Heart left ventricle (tissue), 16 donors: Measurements from ENCODE around the gene ERP27. TPM values are rescaled to one million over a fixed set of nuclear protein-coding genes. Genes with fewer than 3 reads are reported as not detected.

ENCODE experiments used
- ATAC-seq, 4 donors: fragments of 200-7000 bp; cut with Tn5 transposase; one replicate each; pipeline ENCODE4 v1.9.1; 2020 to 2022; ENCODE audit warnings: moderate library complexity in 4 of 4, mild to moderate bottlenecking in 3 of 4, moderate number of reproducible peaks in 1 of 4
- DNase-seq, 5 donors: peaks; one replicate each; pipeline ENCODE4 v3.0.0-alpha.2; 2020
- H3K27ac ChIP-seq, 12 donors: fragments of 200-600 bp; sonication (generic) in 4 of 12; one replicate each; pipeline versions ENCODE4 v1.5.0 to v1.8.0; 2016 to 2022; ENCODE audit warnings: mild to moderate bottlenecking in 2 of 12
- H3K27me3 ChIP-seq, 9 donors: fragments of 200-600 bp; sonication (generic) in 2 of 9; one replicate each; pipeline versions ENCODE4 v1.5.1 to v1.8.0; 2016 to 2022; ENCODE audit warnings: mild to moderate bottlenecking in 3 of 9
- H3K36me3 ChIP-seq, 9 donors: fragments of 200-600 bp; sonication (generic) in 2 of 9; one replicate each; pipeline versions ENCODE4 v1.5.0 to v1.8.0; 2018 to 2022; ENCODE audit warnings: mild to moderate bottlenecking in 2 of 9
- H3K4me1 ChIP-seq, 12 donors: fragments of 200-600 bp; sonication (generic) in 4 of 12; one replicate each; pipeline versions ENCODE4 v1.5.0 to v1.8.0; 2016 to 2022; ENCODE audit warnings: mild to moderate bottlenecking in 3 of 12
- H3K4me3 ChIP-seq, 12 donors: fragments of 200-600 bp; sonication (generic) in 4 of 12; one replicate each; pipeline versions ENCODE4 v1.5.0 to v1.8.0; 2017 to 2022; ENCODE audit warnings: mild to moderate bottlenecking in 9 of 12, moderate library complexity in 4 of 12
- H3K9me3 ChIP-seq, 12 donors: fragments of 200-600 bp; sonication (generic) in 4 of 12; one replicate each; pipeline versions ENCODE4 v1.5.0 to v1.8.0; 2016 to 2022; ENCODE audit warnings: mild to moderate bottlenecking in 1 of 12
- CTCF ChIP-seq, 12 donors: fragments of 200-600 bp; sonication (generic) in 4 of 12; IDR thresholded peaks; one replicate each; pipeline versions ENCODE4 v1.5.0 to v1.8.0; 2018 to 2022; ENCODE audit warnings: antibody characterized with exemption in 12 of 12, mild to moderate bottlenecking in 5 of 12
- POLR2A ChIP-seq, 2 donors: fragments of 450-650 bp; IDR thresholded peaks; one replicate each; pipeline ENCODE4 v1.6.1; 2017; ENCODE audit warnings: antibody characterized with exemption in 2 of 2, mild to moderate bottlenecking in 2 of 2, moderate library complexity in 2 of 2
- WGBS, 4 donors: extraction: QIAGEN DNeasy Blood & Tissue Kit in 2 of 4; methylation state at CpG; one replicate each; pipeline versions ENCODE4 v1.1.5 to v1.1.7; 2013 to 2018; 5-methylcytosine and 5-hydroxymethylcytosine counted together
- intact Hi-C, 10 donors: fragments of 100-400 bp; cut with DNase I; formaldehyde crosslinking; loops; one replicate each; pipeline versions ENCODE4 v1.11.1 to v1.14.2; 2022
- polyA plus RNA-seq, 2 donors: library from polyadenylated mRNA; stranded (reverse); fragments of 200-250 nt; gene quantifications; one replicate each; pipeline ENCODE4 v1.2.3, GENCODE V29; 2013
- total RNA-seq, 9 donors: library from RNA; depleted of rRNA in 2 of 9; stranded (reverse); fragments of >200 nt in 2 of 9; fragmentation: NEBNext Ultra II Directional in 3 of 9; extraction: Animal tissue kit (Norgen Biotek cat#: 25700) in 3 of 9; gene quantifications; one replicate each; pipeline versions ENCODE4 v1.1.0 to v1.2.4, GENCODE V29; 2016 to 2023
- donor health status: ischemic (EF 13 %, LVEDD 7.1; RV severe dilation, severe dysfunction).
- donor health status: healthy with polysubstance abuse.
- donor health status: DM: no; HTN: yes; CAD: no.
- donor health status: DM: no; HTN: no; CAD: no.
- donor health status: ischemic (EF 25% LVEDD 6.9; RV normal size, moderate dysfunction).
- donor health status: ischemic (EF 25% LVEDD 5.7; RV mildly dilated, moderate dysfunction).
- donor health status: healthy.
- donor health status: DM: yes; HTN: yes; CAD: no.
- donor health status: ischemic (EF 35%, LVEDD 5.7; RV mildly dilated, moderate dysfunction).
- donor health status: nonischemic (EF 11% LVEDD 7.7; RV severe dilation, severe dysfunction).
- donor health status: DM: yes; HTN: yes; CAD: no.
- donor health status: PGD.
- donor health status: ischemic (EF 29% LVEDD 5.4; RV normal size, mild dysfunction).
- donor health status: nonischemic (EF 23%, LVEDD 6.1; RV moderate dilation, normal function).

The ERP27 gene
- total and polyA plus RNA-seq, 11 donors = 0.12 to 0.93 (median 0.22) TPM; not detected in 2

GRCh38 chr12:14946162-14946561, 7.8 kb upstream of the ERP27 start:
- Histone ChIP-seq H3K4me3 (no peak overlapping the region), H3K9me3 (no peaks in the 10 kb centered on the region), H3K27me3 (no peaks in the 10 kb centered on the region), H3K27ac (peak overlapping the region in 4 of 12 donors; percentile 10 to 78 (median 22)), H3K4me1 (peaks cover 0 to 53% (median 29%) of the 10 kb centered on the region in 12 donors), H3K36me3 (peaks cover 0 to 92% (median 77%) of the 10 kb centered on the region in 9 donors)
- no peak for TF ChIP-seq CTCF (IDR thresholded peaks at IDR 0.05)
- no peak for TF ChIP-seq POLR2A (IDR thresholded peaks at IDR 0.05)
- ATAC-seq (no peak), DNase-seq (no peak)
- WGBS, 4 donors = 83 to 87% (median 86%) methylated on average over 2 of the region's 2 CpGs
- intact Hi-C loops = loop anchor here in 2 of 10 donors (5.0 kb wide), 2 partner anchors 34 to 44 kb away; no protein-coding TSS in a partner anchor

GRCh38 chr12:14942196-14942931, 4.0 kb upstream of the ERP27 start:
- intact Hi-C loops = loop anchor here in 1 of 10 donors (5.0 kb wide), 1 partner anchor 35 kb away; no protein-coding TSS in a partner anchor
- peaks cover 0 to 21% (median 0%) of the 10 kb centered on the region in 12 donors for H3K4me1 ChIP-seq
- WGBS, 4 donors = 85 to 93% (median 87%) methylated on average over 12 of the region's 12 CpGs
- peaks cover 0 to 65% (median 58%) of the 10 kb centered on the region in 9 donors for H3K36me3 ChIP-seq
- TF ChIP-seq CTCF (IDR thresholded peaks at IDR 0.05) = no peak
- no peak for TF ChIP-seq POLR2A (IDR thresholded peaks at IDR 0.05)
- no peak overlapping the region for H3K27ac ChIP-seq
- DNase-seq (no peak), ATAC-seq (no peak)
- no peaks in the 10 kb centered on the region for H3K9me3 ChIP-seq
- H3K4me3 ChIP-seq = no peak overlapping the region
- no peaks in the 10 kb centered on the region for H3K27me3 ChIP-seq

- 94 to 100% (median 99%) methylated on average over 2 of the region's 2 CpGs for WGBS, 4 donors
- TF ChIP-seq POLR2A (IDR thresholded peaks at IDR 0.05) (no peak), CTCF (IDR thresholded peaks at IDR 0.05) (no peak)
- Histone ChIP-seq H3K9me3 (no peaks in the 10 kb centered on the region), H3K36me3 (peaks cover 0 to 55% (median 48%) of the 10 kb centered on the region in 9 donors), H3K4me3 (no peak overlapping the region), H3K27me3 (no peaks in the 10 kb centered on the region), H3K4me1 (peaks cover 0 to 11% (median 0%) of the 10 kb centered on the region in 12 donors), H3K27ac (no peak overlapping the region)
- ATAC-seq (no peak), DNase-seq (no peak)
- intact Hi-C loops = loop anchor here in 1 of 10 donors (5.0 kb wide), 1 partner anchor 34 kb away; no protein-coding TSS in a partner anchor
Measured at GRCh38 chr12:14941369-14941768, 3.0 kb upstream of the ERP27 start.

GRCh38 chr12:14937689-14938088, 648 bp downstream of the ERP27 start:
- 65 to 89% (median 80%) methylated on average over 1 of the region's 1 CpG for WGBS, 4 donors
- no peak for DNase-seq
- TF ChIP-seq POLR2A (IDR thresholded peaks at IDR 0.05) (no peak), CTCF (IDR thresholded peaks at IDR 0.05) (no peak)
- Histone ChIP-seq H3K4me1 (peaks cover 0 to 4% (median 0%) of the 10 kb centered on the region in 12 donors), H3K27me3 (no peaks in the 10 kb centered on the region), H3K9me3 (no peaks in the 10 kb centered on the region), H3K4me3 (no peak overlapping the region), H3K36me3 (peaks cover 0 to 29% (median 14%) of the 10 kb centered on the region in 9 donors), H3K27ac (no peak overlapping the region)
- ATAC-seq = no peak
- intact Hi-C loops = loop anchor here in 1 of 10 donors (10.0 kb wide), 1 partner anchor 47 kb away; no protein-coding TSS in a partner anchor
